MM.1S (cell line): ENCODE data around the gene RPS2.
A peak's percentile ranks its signal among the peaks of the same experiment; 100 is the strongest.

ENCODE experiments used
- DNase-seq: peaks from one replicate; pipeline ENCODE4 v3.0.0-alpha.2; 2015
- H2AFZ ChIP-seq: fragments of 300-600 bp; sonication (generic); 2 replicates; pipeline ENCODE4 v1.6.0; 2016; ENCODE audit warnings: antibody characterized with exemption, low read length
- H3F3A ChIP-seq: fragments of 300-600 bp; sonication (generic); 2 replicates; pipeline ENCODE4 v1.6.1; 2016; ENCODE audit warnings: mild to moderate bottlenecking, antibody characterized with exemption, low read length, moderate library complexity, mixed read lengths; ENCODE audit not compliant: insufficient read depth
- H3K27ac ChIP-seq: fragments of 300-600 bp; sonication (generic); 2 replicates; pipeline ENCODE4 v1.5.1; 2016; ENCODE audit warnings: mild to moderate bottlenecking, low read length
- H3K27me3 ChIP-seq: fragments of 300-600 bp; sonication (generic); replicated peaks from 2 replicates; pipeline ENCODE4 v1.6.0; 2016; ENCODE audit warnings: low read length; ENCODE audit not compliant: insufficient read depth
- H3K36me3 ChIP-seq: fragments of 300-600 bp; sonication (generic); replicated peaks from 2 replicates; pipeline ENCODE4 v1.6.1; 2016; ENCODE audit warnings: mild to moderate bottlenecking, low read length, mixed read lengths; ENCODE audit not compliant: insufficient read depth
- H3K4me1 ChIP-seq: fragments of 300-600 bp; sonication (generic); 2 replicates; pipeline ENCODE4 v1.6.1; 2016; ENCODE audit warnings: low read length, mixed read lengths
- H3K4me2 ChIP-seq: fragments of 300-600 bp; sonication (generic); 2 replicates; pipeline ENCODE4 v1.6.0; 2016; ENCODE audit warnings: low read depth, low read length
- H3K4me3 ChIP-seq: fragments of 300-600 bp; sonication (generic); 2 replicates; pipeline ENCODE4 v1.5.1; 2016; ENCODE audit warnings: low read length, mixed read lengths
- H3K79me2 ChIP-seq: fragments of 300-600 bp; sonication (generic); 2 replicates; pipeline ENCODE4 v1.6.1; 2016; ENCODE audit warnings: mixed run types, low read length, mixed read lengths
- H3K9ac ChIP-seq: fragments of 300-600 bp; sonication (generic); 2 replicates; pipeline ENCODE4 v1.6.1; 2016; ENCODE audit warnings: low read length, mixed read lengths
- H3K9me2 ChIP-seq: fragments of 300-600 bp; sonication (generic); replicated peaks from 2 replicates; pipeline ENCODE4 v1.6.1; 2016; ENCODE audit warnings: mild to moderate bottlenecking, low read length, mixed read lengths; ENCODE audit not compliant: insufficient read depth
- H3K9me3 ChIP-seq: fragments of 300-600 bp; sonication (generic); replicated peaks from 2 replicates; pipeline ENCODE4 v1.6.1; 2016; ENCODE audit warnings: mild to moderate bottlenecking, low read length, mixed read lengths; ENCODE audit not compliant: insufficient read depth
- H4K20me1 ChIP-seq: fragments of 300-600 bp; sonication (generic); 2 replicates; pipeline ENCODE4 v1.6.1; 2016; ENCODE audit warnings: mild to moderate bottlenecking, low read length, moderate library complexity, mixed read lengths; ENCODE audit not compliant: insufficient read depth
- EZH2 ChIP-seq: fragments of 300-600 bp; sonication (generic); optimal IDR thresholded peaks from 2 replicates; pipeline ENCODE3; 2017; ENCODE audit warnings: low read depth, mild to moderate bottlenecking, antibody characterized with exemption, low read length, mixed read lengths
- EZH2phosphoT487 ChIP-seq: fragments of 300-600 bp; sonication (generic); IDR thresholded peaks from 2 replicates; pipeline ENCODE4 v1.6.1; 2018; ENCODE audit warnings: antibody characterized with exemption, low read length
- TF ChIP-seq, protein P1 (sequence below): fragments of 300-600 bp; sonication (generic); IDR thresholded peaks from 2 replicates; pipeline ENCODE4 v1.5.1; 2016; ENCODE audit warnings: antibody characterized with exemption, low read length, mixed read lengths

The RPS2 gene

DNA sequence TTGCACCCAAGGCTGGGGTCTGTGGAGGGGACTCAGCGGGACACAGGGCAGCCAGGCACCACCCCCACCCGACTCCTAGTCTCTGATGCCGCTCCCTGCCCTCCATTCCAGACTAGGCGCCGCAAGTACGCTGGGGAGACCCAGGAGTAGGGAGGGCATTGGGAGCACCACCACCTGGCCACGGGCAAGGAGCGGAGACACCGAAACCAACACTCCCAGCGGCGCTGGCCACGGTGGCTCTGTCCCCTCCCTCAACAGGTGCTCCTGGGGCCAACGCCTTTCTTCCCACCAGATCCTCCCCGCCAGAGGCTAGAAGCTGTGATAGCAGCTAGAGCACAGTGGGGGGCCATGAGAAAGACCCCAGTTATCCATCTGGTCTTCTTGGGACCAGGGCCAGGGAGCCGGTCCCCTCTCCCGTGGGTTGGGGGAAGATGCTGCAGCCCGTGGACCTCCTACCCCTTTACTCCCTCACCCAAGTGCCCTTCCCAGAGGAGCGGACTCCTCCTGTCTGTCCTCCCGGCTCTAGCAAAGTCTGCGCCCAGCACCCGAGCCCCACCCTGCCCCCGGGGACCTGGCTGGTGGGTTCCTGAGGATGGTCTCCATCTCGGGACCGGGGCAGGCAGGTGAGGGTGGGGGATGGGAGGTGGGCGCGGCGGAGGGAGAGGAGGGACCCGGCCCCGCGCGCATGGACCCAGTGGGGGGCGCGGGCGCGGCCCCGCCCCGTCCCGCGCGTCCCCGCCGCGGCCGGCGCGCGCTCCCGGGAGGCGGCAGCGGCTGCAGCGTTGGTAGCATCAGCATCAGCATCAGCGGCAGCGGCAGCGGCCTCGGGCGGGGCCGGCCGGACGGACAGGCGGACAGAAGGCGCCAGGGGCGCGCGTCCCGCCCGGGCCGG, 24.8 kb upstream of the RPS2 start, which contains the start of gene SYNGR3:
SYNGR3 (plus strand) TSS at position 762 of the 892 bp plus-strand sequence. CDS start 133 bp downstream, outside the sequence.
- H2AFZ ChIP-seq, result peak within 1 kb of the TSS; percentile 84
- H3K9me2 ChIP-seq, result no peaks in the 10 kb centered on the region
- peak within 1 kb of the TSS; percentile 99 for H3K4me2 ChIP-seq
- H3K27me3 ChIP-seq, result peaks cover 8% of the 10 kb centered on the region
- no peaks in the 10 kb centered on the region for H3K9me3 ChIP-seq
- no peak for DNase-seq
- no peak for TF ChIP-seq EZH2
- TF ChIP-seq EZH2phosphoT487, result no peak
- TF ChIP-seq, protein P1, sequence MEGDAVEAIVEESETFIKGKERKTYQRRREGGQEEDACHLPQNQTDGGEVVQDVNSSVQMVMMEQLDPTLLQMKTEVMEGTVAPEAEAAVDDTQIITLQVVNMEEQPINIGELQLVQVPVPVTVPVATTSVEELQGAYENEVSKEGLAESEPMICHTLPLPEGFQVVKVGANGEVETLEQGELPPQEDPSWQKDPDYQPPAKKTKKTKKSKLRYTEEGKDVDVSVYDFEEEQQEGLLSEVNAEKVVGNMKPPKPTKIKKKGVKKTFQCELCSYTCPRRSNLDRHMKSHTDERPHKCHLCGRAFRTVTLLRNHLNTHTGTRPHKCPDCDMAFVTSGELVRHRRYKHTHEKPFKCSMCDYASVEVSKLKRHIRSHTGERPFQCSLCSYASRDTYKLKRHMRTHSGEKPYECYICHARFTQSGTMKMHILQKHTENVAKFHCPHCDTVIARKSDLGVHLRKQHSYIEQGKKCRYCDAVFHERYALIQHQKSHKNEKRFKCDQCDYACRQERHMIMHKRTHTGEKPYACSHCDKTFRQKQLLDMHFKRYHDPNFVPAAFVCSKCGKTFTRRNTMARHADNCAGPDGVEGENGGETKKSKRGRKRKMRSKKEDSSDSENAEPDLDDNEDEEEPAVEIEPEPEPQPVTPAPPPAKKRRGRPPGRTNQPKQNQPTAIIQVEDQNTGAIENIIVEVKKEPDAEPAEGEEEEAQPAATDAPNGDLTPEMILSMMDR, result no peak
- peaks cover 15% of the 10 kb centered on the region for H3K79me2 ChIP-seq
- peaks cover 21% of the 10 kb centered on the region for H3F3A ChIP-seq
- H3K27ac ChIP-seq, result no peak within 1 kb of the TSS
- peaks cover 28% of the 10 kb centered on the region for H3K4me1 ChIP-seq
- H3K9ac ChIP-seq, result peak within 1 kb of the TSS; percentile 55; the same call in 1 of the 2 replicates
- H3K36me3 ChIP-seq, result 0 out of 2 replicates have a peak, but pooled peaks cover 4% of the 10 kb centered on the region
- H4K20me1 ChIP-seq, result no peaks in the 10 kb centered on the region
- peak within 1 kb of the TSS; percentile 70 for H3K4me3 ChIP-seq

DNA sequence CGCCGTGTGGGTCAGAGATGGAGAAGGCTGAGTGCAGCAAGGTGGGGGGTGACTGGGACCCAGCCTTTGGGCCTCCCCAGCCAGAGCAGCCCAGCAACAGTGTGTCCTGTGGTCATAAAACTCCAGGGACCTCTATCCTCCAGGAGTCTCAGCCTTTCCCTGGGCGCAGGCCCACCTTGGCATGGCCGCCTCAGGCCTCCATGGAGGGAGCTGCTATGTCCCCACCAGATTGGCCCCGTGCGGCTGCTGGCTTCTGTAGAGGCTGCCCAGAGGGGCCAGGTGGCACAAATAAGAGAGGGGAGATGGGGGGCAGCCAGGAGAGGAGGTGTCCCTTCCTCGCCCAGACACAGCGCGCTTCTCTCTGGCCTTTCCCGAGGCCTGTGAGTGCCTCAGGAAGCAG, 22.6 kb upstream of the RPS2 start:
- DNase-seq, result no peak
- Histone ChIP-seq H2AFZ (no peak overlapping the region), H3K9me2 (no peaks in the 10 kb centered on the region), H3K4me1 (peaks cover 31% of the 10 kb centered on the region), H3K36me3 (0 out of 2 replicates have a peak, but pooled peaks cover 4% of the 10 kb centered on the region), H3K4me3 (no peak overlapping the region), H3K9me3 (no peaks in the 10 kb centered on the region), H3K27me3 (peaks cover 22% of the 10 kb centered on the region), H4K20me1 (no peaks in the 10 kb centered on the region), H3K4me2 (no peak overlapping the region), H3F3A (peaks cover 26% of the 10 kb centered on the region), H3K79me2 (peaks cover 16% of the 10 kb centered on the region), H3K9ac (no peak overlapping the region), H3K27ac (no peak overlapping the region)
- no peak for TF ChIP-seq EZH2phosphoT487
- TF ChIP-seq, protein P1, result no peak
- no peak for TF ChIP-seq EZH2

DNA sequence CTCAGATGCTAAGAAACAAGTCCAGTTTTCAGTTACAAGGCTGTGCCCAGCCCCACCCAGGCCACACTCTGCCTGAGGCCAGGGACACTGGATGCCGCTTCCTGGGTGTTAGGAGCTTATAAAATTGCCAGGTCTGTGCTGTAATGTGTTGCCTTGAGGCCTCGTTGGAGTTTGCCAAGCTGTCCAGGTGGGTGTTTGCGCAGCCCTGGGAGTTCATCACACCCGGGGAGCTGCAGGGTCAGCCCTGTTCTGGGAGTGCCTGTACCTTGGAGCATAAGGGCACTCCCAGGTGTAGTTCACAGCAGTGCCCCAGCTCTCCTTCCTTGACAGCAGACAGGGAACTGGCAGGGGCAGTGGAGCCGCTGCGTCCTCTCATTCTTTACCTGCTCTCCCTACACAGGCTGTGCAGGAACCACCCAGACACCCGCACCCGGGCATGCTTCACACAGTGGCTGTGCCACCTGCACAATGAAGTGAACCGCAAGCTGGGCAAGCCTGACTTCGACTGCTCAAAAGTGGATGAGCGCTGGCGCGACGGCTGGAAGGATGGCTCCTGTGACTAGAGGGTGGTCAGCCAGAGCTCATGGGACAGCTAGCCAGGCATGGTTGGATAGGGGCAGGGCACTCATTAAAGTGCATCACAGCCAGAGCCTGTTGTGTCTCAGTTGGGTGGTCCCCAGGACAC, 21.0 kb upstream of the RPS2 start:
- DNase-seq, result no peak
- peaks cover 33% of the 10 kb centered on the region for H3K27me3 ChIP-seq
- H3K9me2 ChIP-seq, result no peaks in the 10 kb centered on the region
- H3K27ac ChIP-seq, result no peak overlapping the region
- peak overlapping the region; percentile 86; the same call in 1 of the 2 replicates for H3K9ac ChIP-seq
- no peak for TF ChIP-seq EZH2
- TF ChIP-seq EZH2phosphoT487, result no peak
- TF ChIP-seq, protein P1, result no peak
- H4K20me1 ChIP-seq, result no peaks in the 10 kb centered on the region
- peaks cover 27% of the 10 kb centered on the region for H3F3A ChIP-seq
- no peak overlapping the region for H2AFZ ChIP-seq
- H3K4me1 ChIP-seq, result peaks cover 20% of the 10 kb centered on the region
- H3K79me2 ChIP-seq, result peaks cover 16% of the 10 kb centered on the region
- H3K4me2 ChIP-seq, result peak overlapping the region; percentile 91
- 0 out of 2 replicates have a peak, but pooled peaks cover 4% of the 10 kb centered on the region for H3K36me3 ChIP-seq
- no peaks in the 10 kb centered on the region for H3K9me3 ChIP-seq
- peak overlapping the region; percentile 99; the same call in 1 of the 2 replicates for H3K4me3 ChIP-seq
